Measurements from ENCODE around the gene GFOD2.

DNA sequence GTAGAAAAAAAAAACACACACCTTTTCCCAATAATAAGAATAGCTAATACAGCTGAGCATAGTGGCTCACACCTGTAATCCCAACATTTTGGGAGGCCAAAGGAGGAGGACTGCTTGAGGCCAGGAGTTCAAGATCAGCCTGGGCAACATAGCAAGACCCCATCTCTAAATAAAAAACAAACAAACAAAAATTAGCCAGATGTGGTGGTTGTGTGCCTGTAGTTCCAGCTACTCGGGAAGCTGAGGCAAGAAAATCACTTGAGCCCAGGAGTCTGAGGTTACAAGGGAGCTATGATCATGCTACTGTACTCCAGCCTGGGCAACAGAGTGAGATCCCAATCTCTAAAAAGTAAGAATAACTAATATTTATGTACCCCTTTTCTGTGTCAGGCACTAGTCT is 42.8 kb upstream of the GFOD2 start:
- TF ChIP-seq, protein P1, sequence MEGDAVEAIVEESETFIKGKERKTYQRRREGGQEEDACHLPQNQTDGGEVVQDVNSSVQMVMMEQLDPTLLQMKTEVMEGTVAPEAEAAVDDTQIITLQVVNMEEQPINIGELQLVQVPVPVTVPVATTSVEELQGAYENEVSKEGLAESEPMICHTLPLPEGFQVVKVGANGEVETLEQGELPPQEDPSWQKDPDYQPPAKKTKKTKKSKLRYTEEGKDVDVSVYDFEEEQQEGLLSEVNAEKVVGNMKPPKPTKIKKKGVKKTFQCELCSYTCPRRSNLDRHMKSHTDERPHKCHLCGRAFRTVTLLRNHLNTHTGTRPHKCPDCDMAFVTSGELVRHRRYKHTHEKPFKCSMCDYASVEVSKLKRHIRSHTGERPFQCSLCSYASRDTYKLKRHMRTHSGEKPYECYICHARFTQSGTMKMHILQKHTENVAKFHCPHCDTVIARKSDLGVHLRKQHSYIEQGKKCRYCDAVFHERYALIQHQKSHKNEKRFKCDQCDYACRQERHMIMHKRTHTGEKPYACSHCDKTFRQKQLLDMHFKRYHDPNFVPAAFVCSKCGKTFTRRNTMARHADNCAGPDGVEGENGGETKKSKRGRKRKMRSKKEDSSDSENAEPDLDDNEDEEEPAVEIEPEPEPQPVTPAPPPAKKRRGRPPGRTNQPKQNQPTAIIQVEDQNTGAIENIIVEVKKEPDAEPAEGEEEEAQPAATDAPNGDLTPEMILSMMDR (IDR thresholded peaks at IDR 0.05; ENCODE audit: low read depth, low read length): no peak
- no peak for TF ChIP-seq EZH2phosphoT487 (IDR thresholded peaks at IDR 0.05; ENCODE audit: low read depth)

All from OCI-LY3 (cell line).